Vagina (tissue), 2 donors: ENCODE data around the gene SYNDIG1L. TPM values are rescaled to one million over a fixed set of nuclear protein-coding genes. Genes with fewer than 3 reads are reported as not detected.

Experiments
- DNase-seq, 2 donors: peaks; one replicate each; pipeline ENCODE4 v3.0.0-alpha.2; 2017; ENCODE audit errors: extremely low spot score in 2 of 2
- H3K27ac ChIP-seq: fragments of 200-600 bp; sonication (generic); one replicate; pipeline ENCODE4 v1.5.1; 2019
- H3K27me3 ChIP-seq: fragments of 200-600 bp; sonication (generic); one replicate; pipeline ENCODE4 v1.5.1; 2019
- H3K36me3 ChIP-seq, 2 donors: fragments of 200-600 bp; sonication (generic); one replicate each; pipeline ENCODE4 v1.5.1; 2017 to 2019
- H3K4me1 ChIP-seq: fragments of 200-600 bp; sonication (generic); one replicate; pipeline ENCODE4 v1.5.1; 2019
- H3K4me3 ChIP-seq, 2 donors: fragments of 200-600 bp; sonication (generic); 1 replicate in 1 of 2; 2 replicates in 1 of 2; pipeline ENCODE4 v1.5.1; 2016 to 2019
- H3K9me3 ChIP-seq: fragments of 200-600 bp; sonication (generic); one replicate; pipeline ENCODE4 v1.5.1; 2019
- CTCF ChIP-seq, 3 experiments: fragments of 450-650 bp in 2 of 3; fragments of 200-600 bp in 1 of 3; sonication (generic) in 1 of 3; IDR thresholded peaks; one replicate each; pipeline ENCODE4 v1.5.1; 2017 to 2019; ENCODE audit warnings: antibody characterized with exemption in 3 of 3, mild to moderate bottlenecking in 2 of 3, moderate library complexity in 2 of 3
- POLR2A ChIP-seq, 2 donors: fragments of 450-650 bp; IDR thresholded peaks; one replicate each; pipeline ENCODE4 v1.6.1; 2017; ENCODE audit warnings: antibody characterized with exemption in 2 of 2, mild to moderate bottlenecking in 2 of 2, moderate library complexity in 2 of 2
- POLR2AphosphoS5 ChIP-seq, 2 donors: sonication (generic); formaldehyde crosslinking; IDR thresholded peaks; one replicate each; pipeline ENCODE4 v1.9.0; 2017; ENCODE audit warnings: antibody characterized with exemption in 2 of 2, mild to moderate bottlenecking in 2 of 2, low read depth in 1 of 2; ENCODE audit not compliant: insufficient read depth in 1 of 2
- intact Hi-C: fragments of 100-400 bp; cut with DNase I; formaldehyde crosslinking; loops from one replicate; pipeline ENCODE4 v1.15.1; 2023
- total RNA-seq: library from RNA; depleted of rRNA; stranded (reverse); fragments of >200 nt; gene quantifications from one replicate; pipeline ENCODE4 v1.2.3, GENCODE V29; 2016

The SYNDIG1L gene
- total RNA-seq, 1 donor from 2014 or later = not detected

- Histone ChIP-seq H3K4me1 (peaks cover 13% of the 10 kb centered on the region), H3K27ac (no peak overlapping the region), H3K36me3 (no peaks in the 10 kb centered on the region), H3K4me3 (no peak overlapping the region), H3K9me3 (no peaks in the 10 kb centered on the region), H3K27me3 (no peaks in the 10 kb centered on the region)
- intact Hi-C loops = no loop called here
- TF ChIP-seq POLR2AphosphoS5 (IDR thresholded peaks at IDR 0.05; ENCODE audit: insufficient read depth in 1 of 2, low read depth in 1 of 2) = no peak
- no peak for TF ChIP-seq POLR2A (IDR thresholded peaks at IDR 0.05)
- TF ChIP-seq CTCF (IDR thresholded peaks at IDR 0.05) = no peak
- no peak for DNase-seq
Measured at GRCh38 chr14:74402401-74403251, 23.4 kb downstream of the SYNDIG1L start.

GRCh38 chr14:74401504-74402241 is 24.3 kb downstream of the SYNDIG1L start:
- H3K36me3 ChIP-seq = no peaks in the 10 kb centered on the region
- H3K9me3 ChIP-seq = no peaks in the 10 kb centered on the region
- H3K27ac ChIP-seq = no peak overlapping the region
- DNase-seq = no peak
- intact Hi-C loops = no loop called here
- no peaks in the 10 kb centered on the region for H3K27me3 ChIP-seq
- H3K4me3 ChIP-seq = no peak overlapping the region
- TF ChIP-seq POLR2AphosphoS5 (IDR thresholded peaks at IDR 0.05; ENCODE audit: insufficient read depth in 1 of 2, low read depth in 1 of 2) (no peak), POLR2A (IDR thresholded peaks at IDR 0.05) (no peak), CTCF (IDR thresholded peaks at IDR 0.05) (no peak)
- peaks cover 13% of the 10 kb centered on the region for H3K4me1 ChIP-seq

GRCh38 chr14:74400919-74401503 is 25.0 kb downstream of the SYNDIG1L start:
- Histone ChIP-seq H3K4me3 (no peak overlapping the region), H3K27me3 (no peaks in the 10 kb centered on the region), H3K9me3 (no peaks in the 10 kb centered on the region), H3K27ac (no peak overlapping the region), H3K36me3 (no peaks in the 10 kb centered on the region), H3K4me1 (peaks cover 13% of the 10 kb centered on the region)
- intact Hi-C loops = no loop called here
- no peak for DNase-seq
- TF ChIP-seq CTCF (IDR thresholded peaks at IDR 0.05) (no peak), POLR2A (IDR thresholded peaks at IDR 0.05) (no peak), POLR2AphosphoS5 (IDR thresholded peaks at IDR 0.05; ENCODE audit: insufficient read depth in 1 of 2, low read depth in 1 of 2) (no peak)

GRCh38 chr14:74400031-74400685 is 25.9 kb downstream of the SYNDIG1L start:
- Histone ChIP-seq H3K36me3 (no peaks in the 10 kb centered on the region), H3K27ac (no peak overlapping the region), H3K27me3 (no peaks in the 10 kb centered on the region), H3K4me3 (no peak overlapping the region), H3K9me3 (no peaks in the 10 kb centered on the region), H3K4me1 (peaks cover 13% of the 10 kb centered on the region)
- TF ChIP-seq POLR2AphosphoS5 (IDR thresholded peaks at IDR 0.05; ENCODE audit: insufficient read depth in 1 of 2, low read depth in 1 of 2) = no peak
- TF ChIP-seq POLR2A (IDR thresholded peaks at IDR 0.05) = no peak
- no peak for TF ChIP-seq CTCF (IDR thresholded peaks at IDR 0.05)
- DNase-seq = no peak
- intact Hi-C loops = no loop called here
